ENCODE data around the gene KRT17.
"Not testable (repeated sequence)": the region's sequence is repeated elsewhere in the genome, so short reads cannot be mapped to it uniquely, and the experiment has no call there.

KRT17 gene

GRCh38 chr17:41633556-41634199 is 9.3 kb upstream of the KRT17 start:
- no peak for DNase-seq

GRCh38 chr17:41632482-41633105 is 8.2 kb upstream of the KRT17 start:
- no peak for DNase-seq

- DNase-seq = no peak
These were observed 7.5 kb upstream of the KRT17 start for GRCh38 chr17:41631898-41632285.

GRCh38 chr17:41631025-41631897 is 6.9 kb upstream of the KRT17 start:
- no peak for DNase-seq

- no peak for DNase-seq
These were observed 5.7 kb upstream of the KRT17 start for GRCh38 chr17:41629826-41630670.

- no peak for DNase-seq
These were observed 4.9 kb upstream of the KRT17 start for GRCh38 chr17:41629316-41629715.

- not testable (repeated sequence) for DNase-seq
These were observed 4.4 kb upstream of the KRT17 start for GRCh38 chr17:41628621-41629255.

- not testable (repeated sequence) for DNase-seq
These were observed 3.6 kb upstream of the KRT17 start for GRCh38 chr17:41628073-41628370.

- no peak for DNase-seq
These were observed 3.1 kb upstream of the KRT17 start for GRCh38 chr17:41627316-41628072.

- DNase-seq = not testable (repeated sequence)
These were observed 2.5 kb upstream of the KRT17 start for GRCh38 chr17:41626914-41627295.

- DNase-seq = not testable (repeated sequence)
These were observed 1.9 kb upstream of the KRT17 start for GRCh38 chr17:41626028-41626913.

- DNase-seq = no peak
These were observed 1.2 kb upstream of the KRT17 start for GRCh38 chr17:41625602-41626001.

GRCh38 chr17:41623184-41623861 is 1.1 kb downstream of the KRT17 start:
- peak; percentile 60 for DNase-seq

- not testable (repeated sequence) for DNase-seq
These were observed 1.8 kb downstream of the KRT17 start for GRCh38 chr17:41622340-41623183.

- no peak for DNase-seq
These were observed 2.5 kb downstream of the KRT17 start for GRCh38 chr17:41621916-41622315.

GRCh38 chr17:41621435-41621817 is 2.9 kb downstream of the KRT17 start:
- not testable (repeated sequence) for DNase-seq

GRCh38 chr17:41620583-41621434 is 3.6 kb downstream of the KRT17 start:
- no peak for DNase-seq

GRCh38 chr17:41619927-41620582 is 4.3 kb downstream of the KRT17 start:
- not testable (repeated sequence) for DNase-seq

Data from EL (cell line).